ENCODE results near the gene XRCC3. TPM values are rescaled to one million over a fixed set of nuclear protein-coding genes. Genes with fewer than 3 reads are reported as not detected.

XRCC3 gene
- total RNA-seq, 1 donor: 4.6 TPM

Other genes with a start within 250 kb of the XRCC3 start
- gene CKB, start 192.6 kb downstream of the XRCC3 start, total RNA-seq: 6.4 TPM
- 7.2 TPM for gene TRMT61A, start 186.3 kb downstream of the XRCC3 start, total RNA-seq
- 45.8 TPM for gene BAG5, start 152.8 kb downstream of the XRCC3 start, total RNA-seq
- 11.3 TPM for gene COA8, start 152.5 kb downstream of the XRCC3 start, total RNA-seq
- 127 TPM for gene KLC1, start 86.2 kb downstream of the XRCC3 start, total RNA-seq
- 2.0 TPM for gene ZFYVE21, start 359 bp upstream of the XRCC3 start, total RNA-seq
- 4.5 TPM for gene PPP1R13B, start 132.1 kb upstream of the XRCC3 start, total RNA-seq
- gene TDRD9, start 213.0 kb upstream of the XRCC3 start, total RNA-seq: 2.5 TPM
- gene RD3L, start 227.1 kb upstream of the XRCC3 start, total RNA-seq: 0.21 TPM